Pons (tissue), 1 donor: ENCODE results near the gene PDGFA.
"Not testable (repeated sequence)": the region's sequence is repeated elsewhere in the genome, so short reads cannot be mapped to it uniquely, and the experiment has no call there.

Experiments
- DNase-seq: peaks from one replicate; pipeline ENCODE4 v3.0.0-alpha.2; 2016; ENCODE audit warnings: low spot score

Gene PDGFA

DNA sequence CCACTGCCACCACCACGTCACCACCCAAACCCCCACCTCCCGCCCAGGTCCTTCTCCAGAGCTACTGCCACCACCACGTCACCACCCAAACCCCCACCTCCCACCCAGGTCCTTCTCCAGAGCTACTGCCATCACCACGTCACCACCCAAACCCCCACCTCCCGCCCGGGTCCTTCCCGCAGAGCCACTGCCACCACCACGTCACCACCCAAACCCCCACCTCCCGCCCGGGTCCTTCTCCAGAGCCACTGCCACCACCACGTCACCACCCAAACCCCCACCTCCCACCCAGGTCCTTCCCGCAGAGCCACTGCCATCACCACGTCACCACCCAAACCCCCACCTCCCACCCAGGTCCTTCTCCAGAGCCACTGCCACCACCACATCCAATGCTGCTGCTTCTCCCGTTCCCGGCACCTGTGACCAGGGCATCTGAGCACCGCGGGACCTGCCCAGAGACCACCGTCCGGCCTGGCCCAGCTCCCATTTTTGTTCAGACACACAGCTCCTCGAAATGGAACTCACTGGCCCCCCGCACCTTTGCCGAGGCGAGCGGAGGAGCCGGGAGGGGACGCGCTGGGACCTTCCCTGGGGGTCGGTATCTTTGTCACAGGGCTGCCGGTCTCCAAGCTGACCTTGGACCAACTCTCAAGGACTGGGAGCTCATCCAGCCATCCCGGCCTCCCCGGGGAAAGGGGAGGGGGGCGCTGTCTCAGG is 32.7 kb upstream of the PDGFA start:
- DNase-seq: not testable (repeated sequence)

DNA sequence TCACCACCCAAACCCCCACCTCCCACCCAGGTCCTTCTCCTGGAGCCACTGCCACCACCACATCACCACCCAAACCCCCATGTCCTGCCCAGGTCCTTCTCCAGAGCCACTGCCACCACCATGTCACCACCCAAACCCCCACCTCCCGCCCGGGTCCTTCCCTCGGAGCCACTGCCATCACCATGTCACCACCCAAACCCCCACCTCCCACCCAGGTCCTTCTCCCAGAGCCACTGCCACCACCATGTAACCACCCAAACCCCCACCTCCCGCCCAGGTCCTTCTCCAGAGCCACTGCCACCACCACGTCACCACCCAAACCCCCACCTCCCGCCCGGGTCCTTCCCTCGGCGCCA is 31.9 kb upstream of the PDGFA start:
- DNase-seq: not testable (repeated sequence)

DNA sequence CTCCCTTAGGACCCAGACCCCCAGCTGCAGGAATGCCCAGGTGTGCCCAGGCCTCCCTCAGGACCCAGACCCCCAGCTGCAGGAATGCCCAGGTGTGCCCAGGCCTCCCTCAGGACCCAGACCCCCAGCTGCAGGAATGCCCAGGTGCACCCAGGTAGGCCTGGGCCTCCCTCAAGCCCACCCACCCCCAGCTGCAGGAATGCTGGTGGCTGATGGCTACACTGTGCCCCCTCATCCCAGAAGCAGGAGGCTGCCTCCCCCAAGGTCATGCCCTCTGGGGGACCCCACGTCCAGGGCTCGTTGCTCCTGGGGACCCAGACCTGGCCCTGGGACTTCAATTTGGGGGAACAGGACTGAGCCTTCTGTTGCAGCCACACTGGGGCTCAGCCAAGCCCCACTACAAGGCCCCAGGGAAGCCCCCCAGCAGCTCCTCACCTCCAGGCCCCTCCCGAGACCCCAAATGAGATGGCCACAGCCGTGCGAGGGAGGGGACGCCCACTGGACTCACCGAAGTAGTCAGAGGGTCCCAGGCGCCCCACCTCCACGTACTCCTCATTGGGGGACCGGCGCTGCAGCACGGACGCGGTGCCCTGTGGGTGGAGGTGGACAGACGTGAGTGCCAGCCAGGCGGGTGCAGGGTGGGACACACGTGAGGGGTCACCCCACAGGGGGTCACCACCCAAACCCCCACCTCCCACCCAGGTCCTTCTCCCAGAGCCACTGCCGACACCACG is 31.4 kb upstream of the PDGFA start:
- DNase-seq: no peak

DNA sequence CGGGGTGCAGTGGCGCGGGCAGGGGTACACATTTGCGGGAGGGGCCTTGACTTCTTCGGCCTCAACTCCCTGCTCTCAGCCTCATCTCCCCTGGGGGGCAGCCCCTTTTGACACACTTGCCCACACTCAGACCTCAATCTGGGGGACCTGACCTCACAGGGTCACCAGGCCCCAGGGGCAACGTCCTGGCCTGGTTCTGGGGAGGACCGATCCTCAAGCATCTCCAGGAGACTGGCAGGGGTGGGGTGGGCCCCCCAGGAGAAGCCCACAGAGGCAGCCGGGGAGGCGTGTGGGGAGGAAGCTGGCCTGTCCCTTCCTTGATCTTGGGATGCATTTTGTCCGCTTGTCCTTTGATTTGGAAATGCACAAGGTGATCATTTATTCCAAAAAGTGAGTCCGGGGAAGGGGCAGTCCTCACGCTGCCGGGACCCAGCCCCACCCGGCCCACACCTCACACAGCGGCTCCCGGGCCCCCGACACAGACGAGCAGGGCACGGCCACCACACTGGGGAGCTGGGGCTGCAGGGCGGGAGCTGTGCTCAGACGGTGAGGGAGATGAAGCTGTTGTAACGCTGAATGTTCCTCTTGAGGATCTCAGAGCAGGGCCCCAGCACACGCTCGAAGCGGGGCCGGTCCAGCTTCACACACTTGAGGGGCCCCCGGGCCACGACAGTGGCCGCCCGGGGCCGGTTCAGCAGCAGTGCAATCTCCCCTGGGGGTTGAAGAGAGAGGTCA is 30.4 kb upstream of the PDGFA start:
- no peak for DNase-seq

DNA sequence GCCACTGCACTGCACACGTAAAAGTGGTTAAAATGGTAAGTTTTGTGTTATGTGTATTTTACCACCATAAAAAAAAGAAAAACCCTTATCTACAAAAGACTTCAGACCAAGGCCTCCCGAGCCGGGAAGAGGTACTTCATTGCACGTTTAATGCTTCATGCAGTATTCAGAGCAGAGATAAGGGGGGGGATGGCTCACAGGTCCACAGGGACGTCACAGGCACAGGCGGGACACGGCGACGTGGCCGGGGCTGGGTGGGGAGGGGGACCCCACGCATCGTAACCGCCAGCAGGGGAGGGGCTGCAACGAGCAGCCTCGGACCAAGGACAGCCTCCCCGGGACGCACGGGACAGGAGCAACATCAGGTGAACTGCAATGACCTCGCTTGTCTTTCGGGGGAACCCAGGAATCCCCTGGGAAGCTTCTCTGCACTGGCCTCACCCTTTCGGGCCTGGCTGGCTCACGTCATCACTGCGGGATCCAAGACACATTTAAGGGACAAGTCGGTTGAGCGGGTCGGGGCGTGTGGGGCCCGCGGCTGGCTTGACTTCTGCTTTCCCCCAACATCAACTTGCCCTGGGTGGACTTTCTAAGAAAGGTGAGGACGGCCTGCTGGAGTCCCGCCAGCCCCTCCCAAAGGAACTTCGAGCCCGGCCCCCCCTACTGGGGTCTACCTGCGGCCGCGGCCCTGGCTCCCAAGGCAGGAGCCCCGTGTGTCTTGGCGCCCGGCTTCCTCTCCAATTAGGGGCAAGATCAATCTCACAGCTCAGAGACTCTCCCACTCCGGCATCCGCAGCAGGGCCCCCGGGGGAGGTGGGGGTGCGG is 29.6 kb upstream of the PDGFA start:
- DNase-seq: no peak

DNA sequence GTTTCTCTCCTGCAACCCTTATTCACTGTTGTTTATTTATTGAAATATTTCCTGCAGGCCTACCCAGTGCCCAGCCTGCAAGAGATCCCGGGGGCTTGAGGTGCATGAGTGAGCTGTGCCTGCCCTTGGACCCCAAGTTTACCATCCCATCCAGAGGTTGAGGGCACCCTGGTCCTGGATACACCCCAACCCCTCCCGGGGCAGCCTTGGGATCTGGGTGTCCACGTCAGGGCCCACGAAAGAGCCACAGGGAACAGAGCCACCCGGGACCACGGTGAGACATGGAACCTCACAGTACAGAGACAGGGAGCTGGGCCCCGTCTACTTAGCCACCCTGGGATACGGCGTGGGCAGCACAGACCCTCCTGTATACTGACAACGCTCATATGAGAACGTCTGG is 28.8 kb upstream of the PDGFA start:
- no peak for DNase-seq

DNA sequence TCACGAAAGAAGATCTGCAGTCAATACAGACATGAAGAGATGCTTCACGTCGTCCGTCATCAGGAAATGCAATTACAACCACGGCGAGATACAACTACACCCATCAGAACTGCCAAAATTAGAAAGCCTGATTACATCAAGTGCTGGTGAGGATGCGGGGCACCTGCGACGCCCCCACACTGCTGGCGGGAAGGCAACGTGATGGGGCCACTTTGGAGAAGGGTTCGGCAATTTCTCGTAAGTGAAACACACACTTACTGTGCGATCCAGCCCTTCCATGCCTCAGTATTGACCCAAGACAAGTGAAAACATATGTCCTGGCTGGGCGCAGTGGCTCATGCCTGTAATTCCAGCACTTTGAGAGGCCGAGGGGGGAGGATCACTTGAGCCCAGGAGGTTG is 25.8 kb upstream of the PDGFA start:
- no peak for DNase-seq

DNA sequence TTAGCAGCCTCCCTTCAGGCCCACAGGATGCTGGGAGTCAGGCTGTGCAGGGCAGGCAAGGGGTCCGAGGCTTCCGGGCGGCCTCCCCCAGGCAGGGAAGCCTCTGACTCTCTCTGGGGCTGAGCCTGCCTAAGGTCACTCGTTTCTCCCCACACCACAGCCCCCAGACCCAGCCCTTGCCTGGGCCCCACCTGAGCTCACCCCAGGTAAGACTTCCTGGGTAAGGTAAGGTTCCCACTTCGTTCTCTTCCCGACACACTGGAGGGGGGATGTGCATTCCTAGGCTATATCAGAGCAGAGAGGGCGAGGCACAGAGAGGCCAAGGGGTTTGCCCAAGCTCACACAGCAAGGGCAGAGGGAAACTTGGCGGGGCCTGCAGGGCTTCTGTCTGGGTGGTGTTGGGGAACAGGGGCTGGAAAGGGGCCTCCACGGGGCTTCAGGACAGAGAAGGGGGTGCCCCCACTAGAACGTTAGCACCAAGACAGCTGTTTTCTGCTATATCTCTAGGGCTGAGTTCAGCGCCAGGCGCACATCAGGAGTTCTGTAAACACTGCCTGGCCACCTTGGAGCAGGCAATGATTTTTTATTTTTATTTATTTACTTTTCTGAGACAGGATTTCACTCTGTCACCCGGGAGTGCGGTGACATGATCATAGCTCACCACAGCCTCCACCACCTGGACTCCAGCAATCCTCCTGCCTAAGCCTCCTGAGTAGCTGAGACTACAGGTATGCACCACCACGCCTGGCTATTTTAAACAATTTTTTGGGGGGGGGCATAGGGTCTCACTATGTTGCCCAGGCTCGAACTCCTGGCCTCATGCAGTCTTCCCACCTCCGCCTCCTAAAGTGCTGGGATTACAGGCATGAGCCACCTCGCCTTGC is 24.9 kb upstream of the PDGFA start:
- no peak for DNase-seq

DNA sequence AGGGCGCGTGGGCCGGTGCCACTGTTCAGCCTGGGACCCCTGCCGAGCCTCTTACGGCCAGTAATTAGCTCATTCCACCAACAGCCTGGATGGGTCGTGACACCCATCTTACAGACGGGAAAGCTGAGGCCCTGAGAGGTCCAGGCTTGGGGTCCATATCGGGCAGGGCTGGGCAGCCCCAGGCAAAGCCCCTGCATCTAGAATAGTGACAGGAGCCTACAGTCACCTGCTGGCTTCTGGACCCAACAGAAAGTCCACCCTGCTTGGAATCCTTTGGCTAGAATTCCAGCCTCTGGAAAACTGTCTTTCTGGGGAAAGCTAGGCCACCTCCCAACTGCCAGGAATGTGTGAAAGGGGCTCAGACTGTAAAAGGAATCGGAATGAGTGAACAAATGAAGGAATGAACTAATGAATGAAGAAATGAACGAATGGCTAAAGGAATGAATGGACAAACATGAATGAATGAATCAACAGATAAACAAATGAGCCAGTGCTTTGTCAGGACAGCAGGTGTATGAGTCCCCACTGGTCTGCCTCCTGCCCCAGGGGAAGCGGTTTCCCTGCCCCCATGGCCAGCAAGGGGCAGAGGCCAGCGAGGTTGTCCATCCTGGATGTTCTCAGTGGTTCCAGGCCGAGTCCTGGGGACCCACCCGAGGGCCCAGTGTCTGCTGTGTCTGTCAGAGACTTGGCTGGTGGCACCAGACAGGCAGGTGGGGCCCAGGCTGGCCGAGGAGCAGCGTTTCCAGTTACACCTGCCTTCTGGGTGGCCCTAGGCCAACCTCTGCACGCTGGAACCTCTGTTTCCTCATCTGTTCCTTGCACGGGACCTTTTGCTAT is 24.1 kb upstream of the PDGFA start:
- no peak for DNase-seq

DNA sequence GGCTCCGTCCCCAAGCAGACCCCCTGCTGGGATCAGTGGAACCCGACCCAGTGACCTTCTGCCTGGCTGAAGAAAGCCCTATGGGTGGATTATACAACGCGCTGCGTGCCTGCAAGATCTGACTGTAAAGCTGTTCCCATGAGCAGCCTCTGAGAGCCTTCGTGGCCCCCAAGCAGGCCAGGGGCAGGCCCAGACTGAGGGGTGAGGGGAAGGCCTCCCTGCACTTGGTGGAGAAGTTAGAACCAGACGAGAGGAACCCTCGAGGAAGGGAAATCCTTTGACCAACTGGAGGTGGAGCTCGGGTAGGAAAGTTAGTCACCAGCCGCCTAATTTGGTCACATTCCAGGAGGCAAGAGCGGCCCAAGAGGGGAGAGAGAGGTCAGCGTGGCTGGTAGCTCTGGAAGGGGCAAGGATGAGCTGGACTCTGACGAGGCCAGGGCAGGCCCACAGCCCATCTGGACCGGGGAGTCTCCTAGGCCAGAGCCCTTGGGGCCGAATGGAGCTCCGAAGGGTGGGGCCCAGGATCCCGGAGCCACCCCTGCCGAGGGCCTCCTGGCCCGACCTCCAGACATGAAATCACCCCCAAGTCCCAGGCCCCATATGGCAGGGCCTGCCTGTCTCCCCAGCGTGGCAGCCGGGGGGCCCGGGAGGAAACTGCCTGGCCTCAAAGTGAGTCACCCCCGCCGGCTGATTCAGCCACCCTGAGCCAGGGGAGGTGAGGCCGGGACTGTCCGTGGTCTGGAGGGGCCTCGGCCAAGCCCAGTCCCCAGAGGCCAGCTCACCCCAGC is 23.3 kb upstream of the PDGFA start:
- DNase-seq: no peak

DNA sequence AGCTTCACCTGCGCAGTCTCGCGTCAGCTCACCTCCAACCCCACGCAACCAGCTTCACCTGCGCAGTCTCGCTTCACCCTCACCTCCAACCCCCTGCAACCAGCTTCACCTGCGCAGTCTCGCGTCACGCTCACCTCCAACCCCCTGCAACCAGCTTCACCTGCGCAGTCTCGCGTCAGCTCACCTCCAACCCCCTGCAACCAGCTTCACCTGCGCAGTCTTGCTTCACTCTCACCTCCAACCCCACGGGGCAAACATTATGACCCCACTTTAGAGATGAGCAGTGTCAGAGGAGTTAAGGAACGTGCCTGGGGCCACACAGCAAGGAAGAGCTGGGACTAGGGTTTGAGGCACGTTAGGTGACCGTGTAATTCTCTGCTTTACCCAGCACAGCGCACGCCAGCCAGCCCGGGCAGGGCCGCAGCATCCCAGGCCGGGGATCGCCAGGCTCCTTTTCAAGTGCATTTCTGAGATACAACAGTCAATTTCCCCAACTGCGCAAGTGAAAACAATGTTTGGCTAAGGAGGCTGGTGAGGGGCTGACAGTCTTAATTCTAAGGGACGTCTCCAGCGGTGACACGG is 22.6 kb upstream of the PDGFA start:
- no peak for DNase-seq

DNA sequence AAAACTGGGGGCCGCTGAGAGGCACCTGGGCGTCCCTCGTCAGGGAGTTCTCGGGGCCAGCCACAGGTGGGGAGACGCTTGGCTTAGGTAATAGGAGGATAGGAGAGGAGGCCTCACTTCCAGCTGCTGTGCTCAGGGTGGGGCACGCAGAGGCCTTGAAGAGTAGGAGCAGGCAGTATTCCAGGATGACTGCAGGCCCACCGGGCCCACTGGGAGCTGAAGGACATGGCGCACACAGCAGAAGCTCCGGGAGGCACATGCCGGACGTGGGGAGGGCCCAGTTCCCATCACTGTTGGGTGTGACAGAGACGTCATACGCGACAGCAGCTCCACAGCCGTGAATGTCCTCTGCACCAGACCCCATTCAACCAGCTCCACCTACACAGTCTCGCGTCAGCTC is 22.0 kb upstream of the PDGFA start:
- DNase-seq: no peak

DNA sequence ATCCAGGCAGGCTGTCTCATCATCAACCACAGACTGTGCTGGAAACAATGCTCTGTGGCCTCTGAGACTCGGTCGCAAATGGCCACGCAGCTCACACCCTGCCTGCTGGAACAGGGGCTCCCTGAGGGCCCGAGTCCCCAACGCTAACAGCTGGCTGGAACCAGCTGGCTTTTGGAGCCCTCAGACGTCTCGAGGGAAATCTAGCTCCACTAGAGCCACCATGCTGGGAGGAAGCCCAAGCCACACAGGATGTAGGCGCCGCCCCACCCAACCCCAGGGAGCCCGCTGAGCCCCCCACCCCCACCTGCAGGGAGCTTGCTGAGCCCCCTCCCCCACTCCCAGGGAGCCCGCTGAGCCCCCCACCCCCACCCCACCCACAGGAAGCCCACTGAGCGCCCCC is 21.4 kb upstream of the PDGFA start:
- no peak for DNase-seq

DNA sequence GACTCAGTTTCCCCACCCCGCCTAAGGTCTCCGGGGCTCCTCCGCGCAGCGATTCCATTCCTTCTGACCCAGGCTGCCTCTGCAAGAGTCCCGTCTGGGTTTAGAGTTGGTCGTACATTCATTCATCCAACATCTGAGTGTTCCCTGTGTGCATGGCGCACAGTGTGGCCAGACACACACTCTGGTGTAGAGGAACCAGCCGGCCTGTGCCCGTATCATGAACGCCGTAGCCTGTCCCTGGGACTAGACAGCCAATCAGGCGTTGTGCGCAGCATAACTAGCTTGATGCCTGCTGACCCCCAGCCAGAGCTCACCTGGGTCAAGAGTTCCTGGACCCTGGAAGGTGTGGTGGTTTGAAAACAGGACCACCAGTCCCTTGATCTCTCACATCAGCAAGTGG is 20.9 kb upstream of the PDGFA start:
- no peak for DNase-seq

DNA sequence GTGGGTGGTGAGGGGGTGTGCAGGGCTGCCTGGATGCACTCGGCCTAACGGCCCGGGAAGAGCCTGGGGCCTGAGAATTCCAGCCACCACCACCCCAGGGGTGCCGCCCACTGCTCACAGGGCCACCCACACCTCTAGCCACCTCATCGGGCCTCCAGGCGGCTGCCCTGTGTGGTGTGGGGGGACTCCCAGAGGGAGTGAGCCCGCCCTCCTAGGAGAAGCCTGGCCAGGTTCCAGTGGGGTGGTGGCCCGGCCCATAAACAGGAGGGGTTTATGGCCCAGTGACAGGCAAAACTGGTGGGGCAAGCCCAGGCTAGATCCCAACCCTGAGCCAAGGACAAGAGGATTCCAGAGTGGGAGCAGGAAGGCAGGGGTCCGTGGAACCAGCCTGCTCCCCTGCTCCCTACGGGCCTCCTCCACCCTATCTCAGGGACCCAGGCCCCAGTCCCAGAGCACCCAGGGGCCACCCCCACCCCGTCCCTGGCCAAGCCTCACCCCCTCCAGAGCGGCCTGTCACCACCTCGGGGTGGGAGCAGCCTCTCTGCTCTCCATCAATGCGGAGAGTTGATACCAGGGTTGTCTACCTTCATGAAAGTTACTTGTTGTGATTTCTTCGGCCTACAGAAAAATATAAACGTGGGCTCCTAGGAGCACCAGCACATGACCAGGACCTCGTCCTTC is 20.2 kb upstream of the PDGFA start:
- DNase-seq: no peak

DNA sequence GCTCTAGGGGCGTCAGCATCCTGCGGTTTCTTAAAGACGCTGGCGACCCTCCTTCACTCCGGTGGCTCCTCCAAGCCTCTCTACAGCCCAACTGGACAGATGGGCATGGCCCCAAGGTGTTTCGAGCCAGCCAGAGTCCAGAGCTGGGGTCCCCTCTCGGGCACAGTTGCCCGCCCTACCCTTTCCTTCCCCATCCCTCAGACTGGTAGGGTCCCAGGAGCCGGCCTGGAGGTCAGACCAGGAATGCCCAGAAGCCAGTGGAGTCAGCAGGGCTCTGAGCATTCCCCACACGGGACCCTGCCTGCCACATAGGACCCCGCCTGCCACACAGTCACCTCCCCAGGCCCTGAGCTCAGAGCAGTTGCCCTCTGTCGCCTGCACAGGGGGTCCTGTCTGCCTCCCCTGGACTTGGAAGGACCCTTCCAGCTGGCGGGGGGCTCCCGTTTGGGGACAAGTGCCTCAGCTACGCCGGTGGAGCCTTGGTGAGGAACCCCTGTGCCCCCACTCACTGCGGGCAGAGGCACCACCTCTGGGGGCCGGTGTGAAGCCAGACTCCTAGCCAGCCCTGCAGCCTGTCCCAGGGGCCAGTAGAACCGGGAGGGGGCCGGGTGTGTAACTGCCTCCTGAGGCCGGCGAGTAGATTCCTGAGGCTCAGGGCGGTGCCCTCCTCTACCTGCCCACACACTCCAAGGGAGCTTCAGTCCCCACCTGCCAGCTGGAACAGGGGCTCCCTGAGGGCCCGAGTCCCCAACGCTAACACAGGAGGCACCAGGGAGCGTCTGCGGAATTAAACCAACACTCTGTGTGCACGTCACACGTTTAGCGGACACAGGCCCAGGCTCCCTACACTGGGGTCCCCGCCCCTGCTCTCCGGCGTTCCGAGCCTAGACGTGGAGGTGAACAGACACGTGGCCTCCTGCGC is 19.4 kb upstream of the PDGFA start:
- no peak for DNase-seq

DNA sequence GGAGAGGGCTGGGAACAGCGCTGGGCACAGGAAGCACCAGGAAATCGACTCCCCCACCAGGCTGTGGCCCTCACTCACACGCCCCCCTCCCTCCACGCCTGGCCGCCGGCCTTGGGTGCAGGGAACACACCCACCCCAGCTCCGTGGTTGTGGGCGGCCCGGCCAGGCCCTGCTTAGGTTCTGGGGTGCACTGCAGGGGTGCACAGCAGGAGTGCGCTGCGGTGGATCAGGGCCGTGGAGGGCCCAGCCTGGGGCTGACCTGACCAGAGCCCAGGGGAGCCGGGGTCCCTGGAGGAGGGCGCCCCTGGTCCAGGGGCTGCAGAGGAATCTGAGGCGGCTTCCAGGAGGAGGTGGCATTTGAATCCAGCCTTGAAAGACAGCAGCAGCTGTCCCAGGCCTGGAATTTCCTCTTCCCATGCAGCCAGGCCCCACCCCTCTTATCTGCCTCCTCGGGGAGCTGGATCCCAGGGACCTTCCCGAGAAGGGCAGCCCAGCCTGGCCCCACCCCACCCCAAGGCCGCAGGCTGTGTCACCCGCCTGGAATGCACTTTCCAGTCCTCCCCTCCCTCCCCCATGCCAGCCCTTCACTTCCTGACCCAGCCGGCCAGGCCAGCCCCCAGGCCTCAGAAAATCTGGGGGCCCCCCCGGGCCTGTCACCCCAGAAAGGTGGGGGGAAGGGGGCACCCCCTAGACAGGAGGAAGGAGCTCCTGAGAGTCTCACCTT is 18.4 kb upstream of the PDGFA start:
- DNase-seq: no peak
